Measurements from ENCODE around the gene UCHL1. TPM values are rescaled to one million over a fixed set of nuclear protein-coding genes. Genes with fewer than 3 reads are reported as not detected.

The UCHL1 gene
- total RNA-seq, 1 experiment from 2014 or later = 0.54 TPM

GRCh38 chr4:41303372-41304118, 46.8 kb downstream of the UCHL1 start:
- Histone ChIP-seq H3K4me3 (replicated peaks in 1 of 2; ENCODE audit: low read depth in 1 of 2, low read length in 2 of 2) (no peak overlapping the region), H2AFZ (ENCODE audit: low read depth, low read length, poor library complexity, severe bottlenecking) (no peak overlapping the region), H3K79me2 (ENCODE audit: insufficient read depth, low read length) (no peaks in the 10 kb centered on the region), H3K4me2 (ENCODE audit: low read length) (no peak overlapping the region), H3K4me1 (ENCODE audit: control insufficient read depth in 1 of 2, insufficient read depth in 2 of 2, low read length in 2 of 2) (no peaks in the 10 kb centered on the region), H3K27me3 (ENCODE audit: insufficient read depth, low read length) (no peaks in the 10 kb centered on the region), H3K9me2 (ENCODE audit: insufficient read depth) (no peaks in the 10 kb centered on the region), H3K36me3 (ENCODE audit: control insufficient read depth in 1 of 2, insufficient read depth in 2 of 2, low read length in 2 of 2) (no peaks in the 10 kb centered on the region), H3K9ac (ENCODE audit: low read length) (no peak overlapping the region), H3K9me3 (ENCODE audit: control insufficient read depth in 1 of 2, insufficient read depth in 1 of 2, low read depth in 1 of 2, low read length in 2 of 2) (no peaks in the 10 kb centered on the region), H3K27ac (ENCODE audit: low read depth, low read length) (no peak overlapping the region), H4K20me1 (ENCODE audit: insufficient read depth) (no peaks in the 10 kb centered on the region)
- ATAC-seq (no peak), DNase-seq (ENCODE audit: low read depth, low spot score) (no peak)
- no peak for TF ChIP-seq POLR2AphosphoS5 (IDR thresholded peaks at IDR 0.05; ENCODE audit: low read depth, low read length)
- ChIA-PET POLR2A (no interaction called here), RAD21 (ENCODE audit: low non-redundant PET in 1 of 2, low total read pairs in 2 of 2, uncharacterized antibody in 2 of 2, unreplicated experiment in 2 of 2) (no interaction called here), CTCF (interaction anchor here (0.6 kb wide), 1 partner anchor 41 kb away, joined by 3 read pairs; no protein-coding TSS in a partner anchor)
- intact Hi-C loops (cut with micrococcal nuclease) = no loop called here
- no TSS peak for BruUV-seq (replicated peaks)

- intact Hi-C loops (cut with micrococcal nuclease) = no loop called here
- H3K79me2 ChIP-seq (ENCODE audit: insufficient read depth, low read length) = no peaks in the 10 kb centered on the region
- ChIA-PET CTCF (no interaction called here), RAD21 (ENCODE audit: low non-redundant PET in 1 of 2, low total read pairs in 2 of 2, uncharacterized antibody in 2 of 2, unreplicated experiment in 2 of 2) (no interaction called here), POLR2A (no interaction called here)
- DNase-seq (ENCODE audit: low read depth, low spot score) = no peak
- no peaks in the 10 kb centered on the region for H4K20me1 ChIP-seq (ENCODE audit: insufficient read depth)
- no peak for ATAC-seq
- H3K4me2 ChIP-seq (ENCODE audit: low read length) = no peak overlapping the region
- no peaks in the 10 kb centered on the region for H3K9me3 ChIP-seq (ENCODE audit: control insufficient read depth in 1 of 2, insufficient read depth in 1 of 2, low read depth in 1 of 2, low read length in 2 of 2)
- H2AFZ ChIP-seq (ENCODE audit: low read depth, low read length, poor library complexity, severe bottlenecking) = no peak overlapping the region
- no peaks in the 10 kb centered on the region for H3K4me1 ChIP-seq (ENCODE audit: control insufficient read depth in 1 of 2, insufficient read depth in 2 of 2, low read length in 2 of 2)
- H3K27ac ChIP-seq (ENCODE audit: low read depth, low read length) = no peak overlapping the region
- TF ChIP-seq POLR2AphosphoS5 (IDR thresholded peaks at IDR 0.05; ENCODE audit: low read depth, low read length) (no peak), CEBPB (IDR thresholded peaks at IDR 0.05; ENCODE audit: low read depth) (no peak), POLR2A (IDR thresholded peaks at IDR 0.05; ENCODE audit: borderline replicate concordance, extremely low read depth, insufficient read depth, insufficient read length) (no peak), ZNF274 (IDR thresholded peaks at IDR 0.05; ENCODE audit: low read depth, low read length) (no peak), SIN3A (IDR thresholded peaks at IDR 0.05; ENCODE audit: low read depth) (no peak), EZH2phosphoT487 (IDR thresholded peaks at IDR 0.05; ENCODE audit: borderline replicate concordance) (no peak), SRF (IDR thresholded peaks at IDR 0.05; ENCODE audit: low read depth) (no peak), EZH2 (IDR thresholded peaks at IDR 0.05) (no peak)
- BruUV-seq (replicated peaks) = no TSS peak
- H3K9me2 ChIP-seq (ENCODE audit: insufficient read depth) = no peaks in the 10 kb centered on the region
- H3K27me3 ChIP-seq (ENCODE audit: insufficient read depth, low read length) = no peaks in the 10 kb centered on the region
- H3K4me3 ChIP-seq (replicated peaks in 1 of 2; ENCODE audit: low read depth in 1 of 2, low read length in 2 of 2) = no peak overlapping the region
- H3K36me3 ChIP-seq (ENCODE audit: control insufficient read depth in 1 of 2, insufficient read depth in 2 of 2, low read length in 2 of 2) = no peaks in the 10 kb centered on the region
- no peak overlapping the region for H3K9ac ChIP-seq (ENCODE audit: low read length)
Observed at GRCh38 chr4:41304221-41304620, 47.5 kb downstream of the UCHL1 start.
